ENCODE results near the gene UMODL1.

UMODL1 gene

DNA sequence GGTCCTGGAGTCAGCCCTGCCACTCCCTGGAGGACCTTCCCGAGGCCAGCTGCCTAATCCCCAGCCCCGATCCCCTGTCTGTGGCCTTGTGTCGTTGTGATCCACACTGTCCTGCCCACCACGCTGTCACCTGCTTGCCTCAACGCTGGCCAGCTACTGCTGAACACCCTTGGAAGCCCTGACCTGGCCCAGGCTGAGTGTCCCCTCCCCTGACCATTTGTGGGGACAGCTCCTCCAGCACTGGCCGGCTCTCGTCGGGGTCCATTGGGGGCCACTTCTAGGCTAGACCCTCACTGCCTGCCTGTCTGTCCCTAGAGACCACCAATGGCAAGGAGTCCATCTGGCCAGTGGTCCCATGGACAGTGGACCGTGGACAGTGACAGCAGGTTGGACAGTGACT is 12.0 kb upstream of the UMODL1 start:
- ChIA-PET CTCF (no interaction called here), POLR2A (no interaction called here)
- Histone ChIP-seq H3K9me3 (ENCODE audit: control insufficient read depth, insufficient read depth, low read depth, low read length) (no peaks in the 10 kb centered on the region), H3K36me3 (ENCODE audit: control insufficient read depth in 2 of 2, insufficient read depth in 1 of 2, low read length in 2 of 2) (no peaks in the 10 kb centered on the region), H3K27ac (ENCODE audit: extremely low read depth, low read depth, low read length) (no peak overlapping the region), H3K4me3 (ENCODE audit: low read depth, low read length) (no peak overlapping the region), H3K4me1 (ENCODE audit: control insufficient read depth, insufficient read depth, low read length) (no peaks in the 10 kb centered on the region)
- no peak for TF ChIP-seq ZNF354C (tag by site-specific recombination; IDR thresholded peaks at IDR 0.05; ENCODE audit: borderline replicate concordance, low read depth)
- no peak for TF ChIP-seq ZFP41 (tag by site-specific recombination; IDR thresholded peaks at IDR 0.05; ENCODE audit: borderline replicate concordance)
- no peak for TF ChIP-seq EGR2 (tag by site-specific recombination; IDR thresholded peaks at IDR 0.05; ENCODE audit: low read depth)
- no peak for TF ChIP-seq ZNF23 (tag by site-specific recombination; IDR thresholded peaks at IDR 0.05; ENCODE audit: borderline replicate concordance)
- no peak for TF ChIP-seq OVOL3 (tag by site-specific recombination; IDR thresholded peaks at IDR 0.05)
- TF ChIP-seq, protein P1, sequence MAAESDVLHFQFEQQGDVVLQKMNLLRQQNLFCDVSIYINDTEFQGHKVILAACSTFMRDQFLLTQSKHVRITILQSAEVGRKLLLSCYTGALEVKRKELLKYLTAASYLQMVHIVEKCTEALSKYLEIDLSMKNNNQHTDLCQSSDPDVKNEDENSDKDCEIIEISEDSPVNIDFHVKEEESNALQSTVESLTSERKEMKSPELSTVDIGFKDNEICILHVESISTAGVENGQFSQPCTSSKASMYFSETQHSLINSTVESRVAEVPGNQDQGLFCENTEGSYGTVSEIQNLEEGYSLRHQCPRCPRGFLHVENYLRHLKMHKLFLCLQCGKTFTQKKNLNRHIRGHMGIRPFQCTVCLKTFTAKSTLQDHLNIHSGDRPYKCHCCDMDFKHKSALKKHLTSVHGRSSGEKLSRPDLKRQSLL (tag by site-specific recombination; IDR thresholded peaks at IDR 0.05) = no peak
- no peak for TF ChIP-seq ZNF561 (tag by site-specific recombination; IDR thresholded peaks at IDR 0.05; ENCODE audit: borderline replicate concordance)
- TF ChIP-seq ZNF350 (tag by site-specific recombination; IDR thresholded peaks at IDR 0.05) = no peak
- no peak for TF ChIP-seq ZNF266 (tag by site-specific recombination; IDR thresholded peaks at IDR 0.05; ENCODE audit: low read depth)
- no peak for TF ChIP-seq ZSCAN23 (tag by site-specific recombination; IDR thresholded peaks at IDR 0.05)
- no peak for TF ChIP-seq ZNF776 (tag by site-specific recombination; IDR thresholded peaks at IDR 0.05; ENCODE audit: borderline replicate concordance)
- TF ChIP-seq, protein P2, sequence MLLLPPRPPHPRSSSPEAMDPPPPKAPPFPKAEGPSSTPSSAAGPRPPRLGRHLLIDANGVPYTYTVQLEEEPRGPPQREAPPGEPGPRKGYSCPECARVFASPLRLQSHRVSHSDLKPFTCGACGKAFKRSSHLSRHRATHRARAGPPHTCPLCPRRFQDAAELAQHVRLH (tag by site-specific recombination; IDR thresholded peaks at IDR 0.05) = no peak
- no peak for TF ChIP-seq HOXC10 (CRISPR knock-in tag; IDR thresholded peaks at IDR 0.05)
- TF ChIP-seq, protein P3, sequence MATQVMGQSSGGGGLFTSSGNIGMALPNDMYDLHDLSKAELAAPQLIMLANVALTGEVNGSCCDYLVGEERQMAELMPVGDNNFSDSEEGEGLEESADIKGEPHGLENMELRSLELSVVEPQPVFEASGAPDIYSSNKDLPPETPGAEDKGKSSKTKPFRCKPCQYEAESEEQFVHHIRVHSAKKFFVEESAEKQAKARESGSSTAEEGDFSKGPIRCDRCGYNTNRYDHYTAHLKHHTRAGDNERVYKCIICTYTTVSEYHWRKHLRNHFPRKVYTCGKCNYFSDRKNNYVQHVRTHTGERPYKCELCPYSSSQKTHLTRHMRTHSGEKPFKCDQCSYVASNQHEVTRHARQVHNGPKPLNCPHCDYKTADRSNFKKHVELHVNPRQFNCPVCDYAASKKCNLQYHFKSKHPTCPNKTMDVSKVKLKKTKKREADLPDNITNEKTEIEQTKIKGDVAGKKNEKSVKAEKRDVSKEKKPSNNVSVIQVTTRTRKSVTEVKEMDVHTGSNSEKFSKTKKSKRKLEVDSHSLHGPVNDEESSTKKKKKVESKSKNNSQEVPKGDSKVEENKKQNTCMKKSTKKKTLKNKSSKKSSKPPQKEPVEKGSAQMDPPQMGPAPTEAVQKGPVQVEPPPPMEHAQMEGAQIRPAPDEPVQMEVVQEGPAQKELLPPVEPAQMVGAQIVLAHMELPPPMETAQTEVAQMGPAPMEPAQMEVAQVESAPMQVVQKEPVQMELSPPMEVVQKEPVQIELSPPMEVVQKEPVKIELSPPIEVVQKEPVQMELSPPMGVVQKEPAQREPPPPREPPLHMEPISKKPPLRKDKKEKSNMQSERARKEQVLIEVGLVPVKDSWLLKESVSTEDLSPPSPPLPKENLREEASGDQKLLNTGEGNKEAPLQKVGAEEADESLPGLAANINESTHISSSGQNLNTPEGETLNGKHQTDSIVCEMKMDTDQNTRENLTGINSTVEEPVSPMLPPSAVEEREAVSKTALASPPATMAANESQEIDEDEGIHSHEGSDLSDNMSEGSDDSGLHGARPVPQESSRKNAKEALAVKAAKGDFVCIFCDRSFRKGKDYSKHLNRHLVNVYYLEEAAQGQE (tag by site-specific recombination; IDR thresholded peaks at IDR 0.05) = no peak
- no peak for TF ChIP-seq ZNF157 (tag by site-specific recombination; IDR thresholded peaks at IDR 0.05)
- TF ChIP-seq ZNF792 (tag by site-specific recombination; IDR thresholded peaks at IDR 0.05) = no peak
- no peak for TF ChIP-seq ZNF521 (tag by site-specific recombination; IDR thresholded peaks at IDR 0.05)
- no peak for TF ChIP-seq ZNF132 (tag by site-specific recombination; IDR thresholded peaks at IDR 0.05; ENCODE audit: borderline replicate concordance)

DNA sequence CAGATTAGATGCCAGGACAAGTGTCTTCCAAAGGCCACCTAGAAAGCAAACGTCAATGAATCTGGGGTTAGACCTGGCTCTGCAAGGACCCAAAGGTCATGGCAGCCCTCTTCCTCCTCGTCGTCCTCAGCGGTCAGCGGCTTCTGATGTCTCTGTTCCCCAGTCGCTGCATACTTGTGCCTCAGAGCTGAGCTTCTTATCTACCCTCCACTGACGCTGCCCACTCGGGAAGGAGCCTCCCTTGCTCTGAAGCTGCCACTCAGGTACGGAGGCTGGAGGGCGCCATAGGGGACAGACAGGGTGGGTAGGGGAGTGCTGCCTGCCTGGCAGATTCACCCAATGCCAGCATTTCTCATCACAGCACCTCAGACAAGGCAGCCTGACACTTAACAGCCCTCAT is 11.4 kb upstream of the UMODL1 start:
- Histone ChIP-seq H3K27ac (ENCODE audit: extremely low read depth, low read depth, low read length) (no peak overlapping the region), H3K4me1 (ENCODE audit: control insufficient read depth, insufficient read depth, low read length) (no peaks in the 10 kb centered on the region), H3K36me3 (ENCODE audit: control insufficient read depth in 2 of 2, insufficient read depth in 1 of 2, low read length in 2 of 2) (no peaks in the 10 kb centered on the region), H3K4me3 (ENCODE audit: low read depth, low read length) (no peak overlapping the region), H3K9me3 (ENCODE audit: control insufficient read depth, insufficient read depth, low read depth, low read length) (no peaks in the 10 kb centered on the region)
- CTCF ChIA-PET = no interaction called here
- TF ChIP-seq, protein P4, sequence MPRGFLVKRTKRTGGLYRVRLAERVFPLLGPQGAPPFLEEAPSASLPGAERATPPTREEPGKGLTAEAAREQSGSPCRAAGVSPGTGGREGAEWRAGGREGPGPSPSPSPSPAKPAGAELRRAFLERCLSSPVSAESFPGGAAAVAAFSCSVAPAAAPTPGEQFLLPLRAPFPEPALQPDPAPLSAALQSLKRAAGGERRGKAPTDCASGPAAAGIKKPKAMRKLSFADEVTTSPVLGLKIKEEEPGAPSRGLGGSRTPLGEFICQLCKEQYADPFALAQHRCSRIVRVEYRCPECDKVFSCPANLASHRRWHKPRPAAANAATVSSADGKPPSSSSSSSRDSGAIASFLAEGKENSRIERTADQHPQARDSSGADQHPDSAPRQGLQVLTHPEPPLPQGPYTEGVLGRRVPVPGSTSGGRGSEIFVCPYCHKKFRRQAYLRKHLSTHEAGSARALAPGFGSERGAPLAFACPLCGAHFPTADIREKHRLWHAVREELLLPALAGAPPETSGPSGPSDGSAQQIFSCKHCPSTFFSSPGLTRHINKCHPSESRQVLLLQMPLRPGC (tag by site-specific recombination; IDR thresholded peaks at IDR 0.05) = no peak
- TF ChIP-seq KLF7 (tag by site-specific recombination; IDR thresholded peaks at IDR 0.05; ENCODE audit: borderline replicate concordance) (no peak), GLI2 (tag by site-specific recombination; IDR thresholded peaks at IDR 0.05; ENCODE audit: borderline replicate concordance, low read depth) (no peak), ZNF549 (tag by site-specific recombination; IDR thresholded peaks at IDR 0.05) (no peak)
- POLR2A ChIA-PET = no interaction called here

Data from HEK293 (cell line).